SK-N-SH treated with all-trans-retinoic acid at 6 μM for 48 hours (cell line): Measurements from ENCODE around the gene TDO2.

Experiments used
- ATAC-seq: fragments of 200-7000 bp; cut with Tn5 transposase; 3 replicates; pipeline ENCODE4 v1.9.1; 2020; ENCODE audit warnings: mild to moderate bottlenecking, moderate library complexity
- ARNTL ChIP-seq: fragments of 450-650 bp; formaldehyde crosslinking; IDR thresholded peaks from 2 replicates; pipeline ENCODE4 v1.5.0; 2020; ENCODE audit warnings: low read depth, mild to moderate bottlenecking, moderate library complexity, borderline replicate concordance
- BACH2 ChIP-seq: fragments of 250-450 bp; sonication (Bioruptor Pico); IDR thresholded peaks from 2 replicates; pipeline ENCODE4 v1.9.0; 2021; ENCODE audit warnings: mild to moderate bottlenecking, borderline replicate concordance
- CSDC2 ChIP-seq: fragments of 250-450 bp; sonication (Bioruptor Pico); IDR thresholded peaks from 2 replicates; pipeline ENCODE4 v1.5.0; 2020; ENCODE audit warnings: mild to moderate bottlenecking, moderate library complexity
- CSRNP3 ChIP-seq: fragments of 250-450 bp; sonication (Bioruptor Pico); IDR thresholded peaks from 2 replicates; pipeline ENCODE4 v1.5.1; 2021; ENCODE audit warnings: mild to moderate bottlenecking, moderate library complexity
- ESRRG ChIP-seq: fragments of 250-450 bp; sonication (Bioruptor Pico); IDR thresholded peaks from 2 replicates; pipeline ENCODE4 v1.6.1; 2021; ENCODE audit warnings: mild to moderate bottlenecking
- ISL1 ChIP-seq: fragments of 250-450 bp; sonication (Bioruptor Pico); IDR thresholded peaks from 2 replicates; pipeline ENCODE4 v2.1.2; 2022; ENCODE audit warnings: mild to moderate bottlenecking, moderate library complexity
- OSR1 ChIP-seq: fragments of 250-450 bp; sonication (Bioruptor Pico); IDR thresholded peaks from 2 replicates; pipeline ENCODE4 v1.8.0; 2022; ENCODE audit warnings: moderate library complexity, mild to moderate bottlenecking, inconsistent platforms
- PATZ1 ChIP-seq: fragments of 250-450 bp; sonication (Bioruptor Pico); IDR thresholded peaks from 2 replicates; pipeline ENCODE4 v1.8.0; 2020; ENCODE audit warnings: mild to moderate bottlenecking, moderate library complexity, borderline replicate concordance
- POU6F1 ChIP-seq: fragments of 250-450 bp; sonication (Bioruptor Pico); IDR thresholded peaks from 2 replicates; pipeline ENCODE4 v1.8.0; 2021; ENCODE audit warnings: low read depth, mild to moderate bottlenecking, moderate library complexity, borderline replicate concordance
- PPARA ChIP-seq: fragments of 250-450 bp; sonication (Bioruptor Pico); IDR thresholded peaks from 2 replicates; pipeline ENCODE4 v1.5.0; 2020; ENCODE audit warnings: mild to moderate bottlenecking, borderline replicate concordance
- RARB ChIP-seq: fragments of 250-450 bp; sonication (Bioruptor Pico); IDR thresholded peaks from 2 replicates; pipeline ENCODE4 v1.8.0; 2021; ENCODE audit warnings: mild to moderate bottlenecking, moderate library complexity
- SNAI2 ChIP-seq: fragments of 250-450 bp; sonication (Bioruptor Pico); IDR thresholded peaks from 2 replicates; pipeline ENCODE4 v1.5.0; 2020; ENCODE audit warnings: mild to moderate bottlenecking, moderate library complexity
- TOX ChIP-seq: fragments of 250-450 bp; sonication (Bioruptor Pico); IDR thresholded peaks from 2 replicates; pipeline ENCODE4 v1.8.0; 2021; ENCODE audit warnings: mild to moderate bottlenecking, moderate library complexity, borderline replicate concordance
- TSHZ2 ChIP-seq: fragments of 250-450 bp; sonication (Bioruptor Pico); IDR thresholded peaks from 2 replicates; pipeline ENCODE4 v1.5.0; 2020; ENCODE audit warnings: mild to moderate bottlenecking, moderate library complexity
- ZC3H10 ChIP-seq: fragments of 250-450 bp; sonication (Bioruptor Pico); IDR thresholded peaks from 2 replicates; pipeline ENCODE4 v1.5.1; 2021; ENCODE audit warnings: mild to moderate bottlenecking, moderate library complexity
- ZFP3 ChIP-seq: fragments of 250-450 bp; sonication (Bioruptor Pico); IDR thresholded peaks from 2 replicates; pipeline ENCODE4 v1.5.0; 2020; ENCODE audit warnings: mild to moderate bottlenecking, moderate library complexity
- ZFP30 ChIP-seq: fragments of 450-650 bp; formaldehyde crosslinking; IDR thresholded peaks from 2 replicates; pipeline ENCODE4 v1.5.0; 2022; ENCODE audit warnings: mild to moderate bottlenecking, moderate library complexity
- ZNF565 ChIP-seq: fragments of 450-650 bp; formaldehyde crosslinking; conservative IDR thresholded peaks from 2 replicates; pipeline ENCODE4 v1.5.0; 2020; ENCODE audit warnings: low read depth, mild to moderate bottlenecking, moderate library complexity
- ZNF70 ChIP-seq: fragments of 450-650 bp; formaldehyde crosslinking; IDR thresholded peaks from 2 replicates; pipeline ENCODE4 v1.5.0; 2020; ENCODE audit warnings: mild to moderate bottlenecking, moderate library complexity
- ZNF8 ChIP-seq: fragments of 450-650 bp; formaldehyde crosslinking; IDR thresholded peaks from 2 replicates; pipeline ENCODE4 v1.5.0; 2020; ENCODE audit warnings: mild to moderate bottlenecking, moderate library complexity

TDO2 gene

GRCh38 chr4:155950461-155950860 is 47.0 kb downstream of the TDO2 start (continued):
- TF ChIP-seq PPARA: no peak
- TF ChIP-seq ZFP30 (CRISPR knock-in tag): no peak
- TF ChIP-seq BACH2: no peak
- TF ChIP-seq, all 23 proteins: peak for 0

GRCh38 chr4:155952501-155952901 is 49.0 kb downstream of the TDO2 start:
- ATAC-seq: no peak
- no peak for TF ChIP-seq CSRNP3
- TF ChIP-seq ZFP30 (CRISPR knock-in tag): no peak
- TF ChIP-seq, all 23 proteins: peak for 0

- TF ChIP-seq TOX (CRISPR knock-in tag) (no peak), ZFP3 (CRISPR knock-in tag) (peak; percentile 48; the same call in 1 of the 2 replicates), ZNF565 (CRISPR knock-in tag) (0 out of 2 replicates have a peak, but pooled peaks have one; percentile 47), ESRRG (CRISPR knock-in tag) (no peak), TSHZ2 (0 out of 2 replicates have a peak, but pooled peaks have one; percentile 17), SNAI2 (CRISPR knock-in tag) (0 out of 2 replicates have a peak, but pooled peaks have one; percentile 61), ARNTL (no peak)
- ATAC-seq: peak; percentile 98
Observed at GRCh38 chr4:155953151-155954117, 49.9 kb downstream of the TDO2 start, which contains the start of gene CTSO. TSS of gene CTSO (minus strand) at chr4:155953866. CDS start at chr4:155953847, 19 bp downstream.

- ATAC-seq: no peak; the same call in 2 of the 3 replicates
Observed at GRCh38 chr4:155954118-155954685, 50.7 kb downstream of the TDO2 start.

GRCh38 chr4:155954939-155955338 is 51.4 kb downstream of the TDO2 start:
- TF ChIP-seq TSHZ2 (no peak), ZC3H10 (CRISPR knock-in tag) (no peak), RARB (CRISPR knock-in tag) (no peak), PPARA (no peak), ZNF70 (CRISPR knock-in tag) (no peak), ZFP30 (CRISPR knock-in tag) (no peak), PATZ1 (CRISPR knock-in tag) (no peak), ZFP3 (CRISPR knock-in tag) (no peak), ARNTL (no peak), CSDC2 (CRISPR knock-in tag) (no peak), ISL1 (CRISPR knock-in tag) (no peak), ZNF8 (CRISPR knock-in tag) (no peak), BACH2 (no peak)
- ATAC-seq: no peak

More at GRCh38 chr4:155954118-155954685, 50.7 kb downstream of the TDO2 start:
- TF ChIP-seq OSR1 (CRISPR knock-in tag) (no peak), ISL1 (CRISPR knock-in tag) (no peak), ZFP30 (CRISPR knock-in tag) (no peak), BACH2 (no peak), POU6F1 (CRISPR knock-in tag) (no peak)
